Thymus (tissue), 11 donors: ENCODE measurements around the gene CX3CR1. TPM values are rescaled to one million over a fixed set of nuclear protein-coding genes. Genes with fewer than 3 reads are reported as not detected.

Experiments
- DNase-seq, 9 donors: peaks; one replicate each; pipeline ENCODE4 v3.0.0-alpha.2; 2013; ENCODE audit warnings: low spot score in 9 of 9, low read depth in 6 of 9, missing footprints in 1 of 9
- H3K27ac ChIP-seq, 2 donors: one replicate each; pipeline ENCODE4 v1.5.1; 2013; ENCODE audit warnings: control low read depth in 1 of 2, low read depth in 1 of 2, low read length in 1 of 2, mild to moderate bottlenecking in 1 of 2, moderate library complexity in 1 of 2
- H3K27me3 ChIP-seq, 2 donors: one replicate each; pipeline ENCODE4 v1.5.1; 2013; ENCODE audit warnings: low read length in 1 of 2; ENCODE audit not compliant: control insufficient read depth in 2 of 2, insufficient read depth in 1 of 2
- H3K36me3 ChIP-seq, 2 donors: one replicate each; pipeline ENCODE4 v1.5.1; 2013; ENCODE audit warnings: low read length in 1 of 2, mild to moderate bottlenecking in 1 of 2, moderate library complexity in 1 of 2; ENCODE audit not compliant: control insufficient read depth in 2 of 2, insufficient read depth in 2 of 2
- H3K4me1 ChIP-seq, 2 donors: one replicate each; pipeline ENCODE4 v1.5.1; 2013; ENCODE audit warnings: low read length in 2 of 2; ENCODE audit not compliant: control insufficient read depth in 2 of 2, insufficient read depth in 2 of 2
- H3K4me3 ChIP-seq, 2 donors: one replicate each; pipeline ENCODE4 v1.5.1; 2013; ENCODE audit warnings: low read length in 2 of 2, control low read depth in 1 of 2, mild to moderate bottlenecking in 1 of 2
- H3K9me3 ChIP-seq, 2 donors: one replicate each; pipeline ENCODE4 v1.5.1; 2013; ENCODE audit warnings: low read length in 1 of 2, mild to moderate bottlenecking in 1 of 2; ENCODE audit not compliant: control insufficient read depth in 2 of 2, insufficient read depth in 1 of 2
- WGBS: extraction: QIAGEN DNeasy Blood & Tissue Kit; methylation state at CpG from one replicate; pipeline ENCODE4 v1.1.7; 2013; 5-methylcytosine and 5-hydroxymethylcytosine counted together
- polyA plus RNA-seq: library from polyadenylated mRNA; stranded (reverse); fragments of 200-250 nt; gene quantifications from one replicate; pipeline ENCODE4 v1.2.3, GENCODE V29; 2013
- total RNA-seq: library from RNA; stranded (reverse); fragments of 120-200 nt; gene quantifications from one replicate; pipeline ENCODE4 v1.2.4, GENCODE V29; 2013
- donor health status: healthy.

The CX3CR1 gene
- total and polyA plus RNA-seq, 2 donors: 0.55 to 2.3 TPM

- WGBS: 93% methylated on average over 3 of the region's 3 CpGs
- Histone ChIP-seq H3K9me3 (no peaks in the 10 kb centered on the region), H3K4me1 (peaks cover 3 to 37% of the 10 kb centered on the region in 2 donors), H3K4me3 (no peak overlapping the region), H3K36me3 (no peaks in the 10 kb centered on the region), H3K27ac (no peak overlapping the region), H3K27me3 (no peaks in the 10 kb centered on the region)
- DNase-seq: no peak
Measured at GRCh38 chr3:39286771-39287170, 6.9 kb upstream of the CX3CR1 start.

GRCh38 chr3:39285332-39285731 is 5.5 kb upstream of the CX3CR1 start:
- no peak for DNase-seq
- peaks cover 3 to 32% of the 10 kb centered on the region in 2 donors for H3K4me1 ChIP-seq
- H3K27me3 ChIP-seq: no peaks in the 10 kb centered on the region
- H3K36me3 ChIP-seq: no peaks in the 10 kb centered on the region
- H3K9me3 ChIP-seq: no peaks in the 10 kb centered on the region
- no peak overlapping the region for H3K4me3 ChIP-seq
- H3K27ac ChIP-seq: no peak overlapping the region

- Histone ChIP-seq H3K4me3 (no peak overlapping the region), H3K27ac (no peak overlapping the region), H3K36me3 (no peaks in the 10 kb centered on the region), H3K27me3 (no peaks in the 10 kb centered on the region), H3K9me3 (no peaks in the 10 kb centered on the region), H3K4me1 (peaks cover 7 to 30% of the 10 kb centered on the region in 2 donors)
- no peak for DNase-seq
- 63% methylated on average over 5 of the region's 5 CpGs for WGBS
Measured at GRCh38 chr3:39284457-39284881, 4.6 kb upstream of the CX3CR1 start.

- Histone ChIP-seq H3K27me3 (no peaks in the 10 kb centered on the region), H3K27ac (no peak overlapping the region), H3K36me3 (no peaks in the 10 kb centered on the region), H3K4me3 (no peak overlapping the region), H3K4me1 (peaks cover 11 to 29% of the 10 kb centered on the region in 2 donors), H3K9me3 (no peaks in the 10 kb centered on the region)
- no peak for DNase-seq
- 89% methylated on average over 6 of the region's 6 CpGs for WGBS
Measured at GRCh38 chr3:39282057-39282456, 2.2 kb upstream of the CX3CR1 start.

GRCh38 chr3:39281533-39281932 is 1.7 kb upstream of the CX3CR1 start:
- Histone ChIP-seq H3K4me1 (peaks cover 11 to 31% of the 10 kb centered on the region in 2 donors), H3K27ac (no peak overlapping the region), H3K4me3 (no peak overlapping the region), H3K36me3 (no peaks in the 10 kb centered on the region), H3K9me3 (no peaks in the 10 kb centered on the region), H3K27me3 (no peaks in the 10 kb centered on the region)
- no peak for DNase-seq
- WGBS: 90% methylated on average over 9 of the region's 9 CpGs

GRCh38 chr3:39280571-39280970 is 735 bp upstream of the CX3CR1 start:
- no peaks in the 10 kb centered on the region for H3K9me3 ChIP-seq
- 98% methylated on average over 5 of the region's 5 CpGs for whole genome bisulfite sequencing
- no peak overlapping the region for H3K27ac ChIP-seq
- no peak for DNase-seq
- H3K4me1 ChIP-seq: peaks cover 11 to 31% of the 10 kb centered on the region in 2 donors
- H3K4me3 ChIP-seq: no peak overlapping the region
- no peaks in the 10 kb centered on the region for H3K36me3 ChIP-seq
- no peaks in the 10 kb centered on the region for H3K27me3 ChIP-seq

GRCh38 chr3:39278616-39278935 is 1.3 kb downstream of the CX3CR1 start:
- WGBS: 83% methylated on average over 1 of the region's 1 CpG
- H3K27ac ChIP-seq: no peak overlapping the region
- no peaks in the 10 kb centered on the region for H3K9me3 ChIP-seq
- H3K27me3 ChIP-seq: no peaks in the 10 kb centered on the region
- no peak overlapping the region for H3K4me3 ChIP-seq
- DNase-seq: no peak
- peaks cover 11 to 22% of the 10 kb centered on the region in 2 donors for H3K4me1 ChIP-seq
- H3K36me3 ChIP-seq: no peaks in the 10 kb centered on the region

GRCh38 chr3:39277893-39278615 is 1.8 kb downstream of the CX3CR1 start:
- WGBS: 73% methylated on average over 5 of the region's 5 CpGs
- Histone ChIP-seq H3K27me3 (no peaks in the 10 kb centered on the region), H3K36me3 (no peaks in the 10 kb centered on the region), H3K4me3 (no peak overlapping the region), H3K4me1 (peaks cover 11 to 22% of the 10 kb centered on the region in 2 donors), H3K9me3 (no peaks in the 10 kb centered on the region), H3K27ac (no peak overlapping the region)
- DNase-seq: no peak

GRCh38 chr3:39276746-39277145 is 3.1 kb downstream of the CX3CR1 start:
- no peaks in the 10 kb centered on the region for H3K27me3 ChIP-seq
- no peaks in the 10 kb centered on the region for H3K36me3 ChIP-seq
- H3K27ac ChIP-seq: no peak overlapping the region
- H3K4me3 ChIP-seq: no peak overlapping the region
- no peaks in the 10 kb centered on the region for H3K9me3 ChIP-seq
- DNase-seq: no peak
- H3K4me1 ChIP-seq: peaks cover 11 to 27% of the 10 kb centered on the region in 2 donors
